ENCODE data around the gene TAS2R30. TPM values are rescaled to one million over a fixed set of nuclear protein-coding genes. Genes with fewer than 3 reads are reported as not detected.

The TAS2R30 gene, protein sequence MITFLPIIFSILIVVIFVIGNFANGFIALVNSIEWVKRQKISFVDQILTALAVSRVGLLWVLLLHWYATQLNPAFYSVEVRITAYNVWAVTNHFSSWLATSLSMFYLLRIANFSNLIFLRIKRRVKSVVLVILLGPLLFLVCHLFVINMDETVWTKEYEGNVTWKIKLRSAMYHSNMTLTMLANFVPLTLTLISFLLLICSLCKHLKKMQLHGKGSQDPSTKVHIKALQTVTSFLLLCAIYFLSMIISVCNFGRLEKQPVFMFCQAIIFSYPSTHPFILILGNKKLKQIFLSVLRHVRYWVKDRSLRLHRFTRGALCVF
- polyA plus RNA-seq (ENCODE audit: insufficient read depth in 1 of 5, insufficient read length in 5 of 5, low replicate concordance in 1 of 5) = under 1 TPM; 0.22 to 0.51 (median 0.23) TPM
- long read RNA-seq, donor 1 = 0 reads
- long read RNA-seq, donor 2 = 0 reads
- long read RNA-seq, donor 3 = 0 reads
- long read RNA-seq, donor 4 = 0 reads
- long read RNA-seq, donor 5 = 0 reads
- long read RNA-seq, donor 6 = 0 reads
- long read RNA-seq, donor 7 = 0 reads
- long read RNA-seq, donor 8 = 0 reads

DNA sequence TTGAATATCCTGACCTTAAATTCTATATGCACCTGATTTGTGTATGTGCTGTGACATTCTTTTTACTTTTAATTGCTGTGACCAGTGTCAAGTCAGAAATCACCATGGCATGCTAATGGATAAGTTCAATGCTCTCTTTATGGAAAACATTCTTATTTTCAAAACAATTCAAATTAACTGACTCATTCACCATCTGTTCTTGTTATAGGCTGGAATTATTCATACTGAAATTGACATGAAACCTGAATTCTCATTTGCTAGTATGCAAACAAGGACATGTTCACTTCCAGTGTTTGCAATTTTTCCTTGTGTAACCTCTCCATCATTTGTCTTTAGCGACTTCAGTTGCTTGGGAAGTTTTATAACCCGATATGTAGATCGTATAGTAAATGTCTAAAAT, at the start of gene TAS2R30:
Gene TAS2R30 (minus strand): TSS at position 340 of the 400 bp plus-strand sequence. CDS start 400 bp downstream, outside the sequence.
- DNase-seq = no peak

DNA sequence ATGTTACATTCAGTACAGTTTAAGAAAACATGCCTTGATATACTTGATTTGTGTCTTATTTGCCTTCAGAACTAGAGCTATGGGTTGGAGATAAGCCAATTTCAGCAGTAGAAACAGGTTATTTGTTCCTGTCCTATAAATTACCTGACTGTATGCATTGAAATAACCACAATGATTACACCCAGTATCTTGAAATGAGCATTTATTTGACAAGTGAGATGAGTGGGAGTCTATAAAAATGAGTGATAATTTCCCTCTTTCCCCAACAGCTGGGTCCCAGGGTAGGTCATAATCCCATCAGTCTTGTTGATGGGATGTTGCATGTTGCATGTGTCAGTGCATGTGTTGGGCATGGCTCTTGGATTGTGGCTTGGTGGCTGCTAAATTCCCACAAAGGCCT, 48.6 kb upstream of the TAS2R30 start:
- DNase-seq = no peak

DNA sequence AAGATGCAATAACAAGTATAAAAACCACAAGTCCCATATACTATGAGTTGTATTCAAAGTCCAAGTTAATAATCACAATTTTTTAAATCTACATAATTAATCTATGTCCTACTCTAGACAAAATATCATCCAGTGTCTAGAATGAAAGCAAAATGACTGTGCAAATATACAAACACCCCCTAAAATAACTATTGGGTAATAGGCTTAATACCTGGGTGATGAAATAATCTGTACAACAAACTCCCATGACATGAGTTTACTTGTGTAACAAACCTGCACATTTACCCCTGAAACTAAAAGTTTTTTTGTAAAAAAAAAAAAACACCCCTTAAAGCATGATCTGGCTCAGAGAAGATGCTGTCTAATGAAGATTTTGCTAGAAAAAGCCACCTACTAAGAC, 48.1 kb upstream of the TAS2R30 start:
- DNase-seq = no peak

DNA sequence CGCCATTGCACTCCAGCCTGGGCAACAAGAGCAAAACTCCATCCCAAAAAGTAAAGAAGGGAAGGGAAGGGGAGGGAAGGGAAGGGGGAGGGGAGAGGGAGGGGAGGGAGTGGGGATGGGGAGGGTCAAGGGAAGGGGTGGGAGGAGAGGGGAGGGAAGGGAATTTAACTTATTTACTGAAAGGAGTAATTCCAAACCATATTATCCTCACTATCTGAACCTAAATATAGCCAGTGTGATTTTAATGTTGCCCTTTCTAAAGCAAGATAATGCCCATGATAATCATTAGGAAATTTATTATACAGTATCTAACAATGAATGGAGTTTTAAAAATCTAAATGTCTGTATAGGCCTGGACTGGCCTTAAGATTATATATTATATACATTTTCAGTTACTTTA, 43.8 kb upstream of the TAS2R30 start:
- no peak for DNase-seq

DNA sequence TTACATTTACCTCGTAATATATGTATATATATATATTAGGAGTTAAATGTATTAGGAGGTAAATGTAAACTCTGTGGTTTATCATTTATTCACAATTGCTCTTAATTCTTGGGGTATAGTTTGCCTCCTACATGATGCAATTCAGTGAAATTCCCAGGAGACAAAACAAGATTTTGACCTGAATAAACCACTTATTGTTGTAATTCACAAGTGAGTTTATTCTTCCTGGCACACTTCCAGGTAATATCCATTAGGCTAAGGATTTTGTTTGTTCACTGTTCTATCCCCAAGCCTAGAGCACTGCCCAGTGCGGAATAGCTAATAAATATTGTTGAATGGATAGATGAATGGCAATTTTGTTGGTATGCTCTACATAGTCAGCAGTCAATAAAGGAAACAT, 39.6 kb upstream of the TAS2R30 start:
- DNase-seq = no peak

DNA sequence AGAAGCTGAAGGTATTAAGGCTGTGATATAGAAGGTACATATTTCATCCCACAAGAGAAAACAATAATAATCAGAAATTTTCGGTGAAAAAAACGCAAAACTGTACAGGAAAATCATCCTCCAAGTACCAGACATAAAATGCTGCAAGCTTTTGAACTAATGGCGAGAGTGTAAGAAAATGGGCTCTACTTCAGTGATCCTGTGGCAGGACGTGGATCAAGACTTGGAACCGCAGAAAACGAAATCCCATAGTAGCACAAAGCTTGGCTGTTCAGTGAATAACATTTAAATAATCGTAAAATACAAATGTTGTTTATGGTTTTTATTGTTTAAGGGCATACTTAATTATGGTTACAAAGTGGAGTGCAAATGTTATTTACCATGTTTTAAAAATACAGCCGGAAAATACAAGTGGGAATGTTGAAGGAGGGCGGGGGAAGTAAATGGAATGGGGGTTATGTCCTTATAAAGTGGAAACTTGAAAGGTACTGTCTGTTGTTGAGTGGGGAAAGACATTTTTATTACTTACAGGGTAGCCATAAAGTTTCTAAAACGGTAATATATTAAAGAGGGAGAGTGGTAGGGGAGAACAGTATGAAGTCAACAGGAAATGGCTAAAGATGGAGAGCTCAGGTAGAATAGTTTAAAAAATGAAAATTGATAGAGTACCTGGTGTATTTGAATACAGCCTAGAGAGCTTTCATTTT, 37.7 kb upstream of the TAS2R30 start:
- DNase-seq = peak; percentile 18 to 42

DNA sequence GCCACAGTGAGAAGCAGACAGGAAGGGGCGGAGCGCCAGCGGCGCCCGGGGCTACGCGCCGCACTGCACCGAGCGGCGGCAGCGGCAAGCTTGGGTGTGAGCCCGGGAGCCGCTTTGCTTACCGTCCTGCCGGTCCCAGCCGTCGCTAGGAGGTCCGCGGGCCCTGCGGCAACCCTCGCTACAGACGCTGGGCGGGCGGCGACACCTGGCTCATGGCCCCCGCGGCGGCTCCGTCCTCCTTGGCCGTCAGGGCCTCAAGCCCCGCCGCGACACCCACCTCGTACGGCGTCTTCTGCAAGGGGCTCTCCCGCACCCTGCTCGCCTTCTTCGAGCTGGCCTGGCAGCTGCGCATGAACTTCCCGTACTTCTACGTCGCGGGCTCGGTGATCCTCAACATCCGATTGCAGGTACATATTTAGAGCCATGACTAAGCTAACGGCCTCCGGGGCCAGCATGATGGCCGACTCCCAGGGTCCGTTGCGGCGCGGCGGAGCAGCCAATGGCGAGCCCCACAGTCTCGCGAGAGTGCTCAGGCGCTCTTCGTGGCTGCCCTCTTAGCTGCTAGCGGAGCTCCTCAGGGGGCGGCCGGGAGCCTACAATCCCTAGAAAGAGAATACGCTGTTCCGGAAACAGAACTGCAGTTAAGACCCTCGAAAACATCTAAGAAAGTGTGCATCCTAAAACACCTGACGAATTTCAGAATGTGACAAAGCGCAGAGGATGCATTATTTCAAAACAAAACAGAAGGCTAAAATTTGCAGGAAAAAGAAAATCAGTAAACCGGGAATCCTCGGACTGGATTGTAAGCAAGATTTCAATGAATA, 36.9 kb upstream of the TAS2R30 start, which contains the start of gene SMIM10L1:
Gene SMIM10L1 (plus strand): TSS at position 50 of the 824 bp plus-strand sequence. CDS start 163 bp downstream, at position 213.
- DNase-seq = peak; percentile 93

DNA sequence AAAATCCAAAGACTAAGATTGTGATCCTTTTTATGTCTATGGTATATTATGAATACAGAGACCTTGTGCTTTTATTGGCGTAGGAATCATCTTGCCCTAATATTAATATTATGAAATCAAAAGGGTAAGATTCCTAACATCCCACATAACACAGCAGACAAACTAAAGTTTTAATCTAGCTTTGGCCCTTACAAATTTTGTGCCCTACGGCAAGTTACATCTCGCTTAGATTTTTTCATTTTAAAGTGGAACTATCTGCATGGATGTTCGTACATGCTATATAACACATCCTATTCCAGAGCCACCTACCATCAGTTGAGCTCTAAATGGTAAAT, 36.3 kb upstream of the TAS2R30 start:
- DNase-seq = no peak

DNA sequence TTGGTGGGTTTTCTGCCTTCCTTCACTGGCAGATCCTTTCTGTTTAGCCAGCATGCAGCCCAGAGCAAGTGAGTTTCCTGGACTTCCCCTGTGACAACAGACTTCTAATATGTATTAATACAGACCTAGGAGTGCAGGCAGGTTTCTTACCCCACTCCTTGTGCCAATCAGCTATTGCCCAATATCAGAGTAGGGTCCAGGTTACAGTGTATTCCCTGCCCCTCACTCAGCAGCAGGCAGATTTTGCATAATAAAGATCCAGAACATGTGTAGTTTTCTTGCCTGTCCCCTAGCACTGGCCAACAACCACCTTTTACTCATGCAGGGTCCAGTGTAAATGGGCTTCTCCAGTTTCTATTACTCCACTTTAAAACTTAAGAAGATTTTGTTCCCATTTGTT, 31.9 kb upstream of the TAS2R30 start:
- DNase-seq = no peak

DNA sequence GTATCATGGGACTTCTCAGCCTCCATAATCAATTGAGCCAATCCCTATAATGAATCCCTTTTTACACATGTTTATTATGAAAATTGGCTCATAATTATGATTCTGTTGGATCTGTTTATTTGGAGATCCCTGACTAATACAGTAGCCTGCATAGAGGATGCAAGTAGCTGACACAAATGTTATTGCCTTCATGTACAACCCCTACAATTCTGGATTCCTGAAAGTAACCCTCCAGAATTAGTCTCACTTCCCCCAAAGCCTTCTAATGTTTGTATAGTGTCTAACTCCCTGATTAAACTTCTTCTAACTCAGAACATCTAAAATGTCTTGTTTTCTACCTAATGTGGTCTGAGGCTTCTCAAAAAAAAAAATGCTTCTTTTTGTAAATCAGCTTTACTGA, 29.9 kb upstream of the TAS2R30 start:
- DNase-seq = no peak

DNA sequence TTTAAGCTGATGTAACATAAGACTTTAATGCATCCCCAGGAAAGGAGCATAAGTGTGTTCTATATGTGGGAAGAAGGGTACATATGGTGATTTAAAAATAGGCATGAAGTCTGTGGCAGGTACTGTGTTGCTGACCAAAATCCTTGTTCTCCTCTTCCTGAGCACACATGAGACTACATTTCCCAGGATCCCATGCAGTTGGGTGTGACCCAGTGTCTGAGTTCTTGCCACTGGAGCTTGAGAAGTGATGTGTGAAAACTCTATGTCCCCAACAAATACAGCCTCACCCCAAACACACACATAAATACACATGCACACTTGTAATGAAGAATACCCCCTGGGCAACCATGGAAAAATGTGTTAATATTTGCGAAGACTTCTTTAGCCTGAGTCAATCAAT, 28.1 kb upstream of the TAS2R30 start:
- no peak for DNase-seq

DNA sequence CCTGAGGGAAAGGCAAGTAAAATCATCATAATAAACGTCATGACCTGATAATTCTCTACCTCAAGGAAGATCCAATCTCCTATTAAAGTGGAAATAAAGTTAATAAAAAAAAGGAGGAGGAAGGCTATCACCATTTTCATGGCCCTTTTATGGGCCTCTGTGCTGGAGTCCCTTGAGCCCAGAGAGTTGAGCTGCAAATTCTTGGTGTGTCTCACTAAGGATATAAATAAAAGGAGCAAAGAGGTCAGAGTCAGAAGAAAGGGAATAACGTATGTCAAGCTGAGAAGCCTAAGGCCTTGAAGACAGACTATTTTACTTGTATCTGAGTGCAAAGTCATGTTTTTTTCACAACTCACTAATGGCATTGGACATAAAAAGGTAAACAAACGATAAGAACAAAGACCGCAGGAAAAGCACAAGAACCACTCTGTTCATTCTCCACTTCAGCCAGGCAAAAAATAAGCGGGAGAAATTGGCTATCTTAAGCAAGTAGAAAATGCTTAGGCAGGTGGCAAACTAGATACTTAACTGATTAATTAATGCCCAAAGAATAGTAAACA, 24.5 kb upstream of the TAS2R30 start:
- no peak for DNase-seq

DNA sequence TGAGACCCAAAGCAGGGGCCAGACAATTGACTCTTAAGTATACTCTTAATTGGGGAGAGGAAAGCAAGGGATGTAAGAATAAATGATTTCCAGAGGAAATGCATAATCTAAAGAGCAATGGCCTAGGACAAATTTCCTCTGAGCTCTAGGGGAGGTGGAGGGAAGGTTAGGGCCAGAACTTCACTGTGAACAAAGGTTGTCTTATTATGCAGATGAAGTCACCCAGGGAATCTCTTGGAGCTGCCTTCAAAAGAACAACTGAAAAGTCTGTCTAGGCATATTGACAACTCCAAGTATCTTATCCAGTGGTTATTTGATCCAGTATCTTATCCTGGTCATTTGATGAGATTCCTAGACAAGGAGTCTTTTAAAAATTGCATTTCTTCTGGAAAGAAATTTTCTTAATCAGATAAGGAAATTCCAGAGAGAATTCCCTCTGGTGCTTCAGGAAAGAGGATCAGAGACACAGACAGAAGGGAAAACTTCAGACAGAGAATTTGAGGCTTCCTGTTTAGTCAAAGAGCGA, 20.0 kb upstream of the TAS2R30 start:
- DNase-seq = no peak

DNA sequence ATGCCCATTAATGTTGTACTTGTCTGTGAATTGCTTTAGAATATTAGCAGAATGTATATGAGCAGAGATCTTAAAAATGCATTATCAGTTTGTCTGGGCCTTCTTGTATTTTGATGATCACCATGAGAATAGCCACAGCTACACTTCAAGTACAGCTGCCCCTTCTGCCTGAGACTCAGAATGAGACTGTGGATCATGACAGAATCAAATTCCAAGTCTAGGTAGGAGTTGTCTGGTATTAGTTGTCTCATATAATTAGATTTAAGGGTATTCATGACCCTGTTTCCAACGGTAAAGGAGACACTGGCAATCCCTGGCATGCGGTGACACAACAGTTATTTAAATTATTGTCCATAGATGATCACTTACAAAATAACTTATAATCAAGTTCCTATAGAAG, 18.3 kb upstream of the TAS2R30 start:
- DNase-seq = no peak

DNA sequence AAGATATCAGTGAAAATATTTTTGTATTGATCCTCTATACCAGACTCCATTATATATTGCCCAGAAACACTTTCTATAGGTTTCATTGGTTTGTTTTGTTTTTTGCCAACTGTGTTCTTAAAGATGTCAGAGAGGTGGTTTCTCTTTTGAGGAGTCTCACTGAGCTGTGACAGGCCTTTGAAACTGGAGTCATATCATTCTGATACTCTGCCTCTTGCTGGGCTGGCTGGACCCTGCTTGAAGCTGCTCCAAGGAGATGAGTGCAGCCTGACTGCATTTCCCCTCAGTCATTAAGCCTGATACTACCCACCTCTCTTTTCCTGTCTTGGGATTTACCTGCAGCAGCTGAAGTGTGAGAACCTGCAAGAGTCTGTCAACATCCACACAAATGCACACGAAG, 16.4 kb upstream of the TAS2R30 start:
- DNase-seq = no peak

DNA sequence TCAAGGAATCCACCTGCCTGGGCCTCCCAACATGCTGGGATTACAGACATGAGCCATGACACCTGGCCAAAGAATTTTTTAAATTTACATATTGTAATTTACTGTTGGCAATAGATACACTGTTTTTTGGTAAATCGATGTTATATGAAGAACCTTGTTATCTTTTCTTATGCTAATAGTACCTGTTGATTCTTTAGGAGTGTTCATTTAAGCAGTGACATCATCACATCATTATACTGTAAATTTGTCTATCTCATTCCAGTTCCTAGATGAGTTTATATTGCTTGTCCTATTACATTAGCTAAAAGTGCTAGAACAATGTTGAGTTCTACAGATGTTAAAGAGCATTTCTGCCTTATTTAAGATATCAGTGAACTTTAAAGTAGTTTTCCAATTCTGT, 13.0 kb upstream of the TAS2R30 start:
- DNase-seq = no peak

DNA sequence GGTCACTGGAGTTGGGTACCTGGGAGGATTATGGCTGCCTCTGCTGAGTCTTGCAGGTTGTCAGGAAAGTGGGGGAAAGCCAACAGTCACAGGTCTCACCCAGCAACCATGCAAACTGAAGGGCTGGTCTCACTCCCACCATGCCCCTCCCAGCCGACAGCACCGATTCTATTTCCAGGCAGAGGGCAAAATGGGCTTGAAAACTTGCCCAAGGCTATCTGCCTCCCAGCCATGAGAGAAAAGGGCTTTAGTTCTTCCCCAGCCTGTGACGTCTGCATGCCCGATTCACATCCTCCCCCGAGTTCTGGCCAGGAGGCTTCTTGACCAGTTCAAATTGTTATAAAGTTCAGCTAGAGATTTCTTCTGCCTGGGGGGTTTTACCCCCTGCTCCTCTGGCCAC, 9.9 kb upstream of the TAS2R30 start:
- no peak for DNase-seq

DNA sequence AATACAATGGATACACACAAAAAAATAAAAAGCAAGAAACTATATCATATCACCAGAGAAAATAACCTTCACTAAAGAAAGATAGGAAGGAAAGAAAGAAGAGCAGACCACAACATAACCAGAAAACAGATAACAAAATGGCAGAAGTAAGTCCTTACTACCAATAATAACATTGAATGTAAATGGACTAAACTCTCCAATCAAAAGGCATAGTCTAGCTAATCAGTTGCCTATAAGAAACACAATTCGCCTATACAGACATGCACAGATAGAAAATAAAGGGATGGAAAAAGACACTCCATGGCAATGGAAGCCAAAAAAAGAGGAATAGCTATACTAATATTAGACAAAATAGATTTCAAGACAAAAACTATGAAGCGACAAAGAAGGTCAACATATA, 8.9 kb upstream of the TAS2R30 start:
- DNase-seq = no peak

DNA sequence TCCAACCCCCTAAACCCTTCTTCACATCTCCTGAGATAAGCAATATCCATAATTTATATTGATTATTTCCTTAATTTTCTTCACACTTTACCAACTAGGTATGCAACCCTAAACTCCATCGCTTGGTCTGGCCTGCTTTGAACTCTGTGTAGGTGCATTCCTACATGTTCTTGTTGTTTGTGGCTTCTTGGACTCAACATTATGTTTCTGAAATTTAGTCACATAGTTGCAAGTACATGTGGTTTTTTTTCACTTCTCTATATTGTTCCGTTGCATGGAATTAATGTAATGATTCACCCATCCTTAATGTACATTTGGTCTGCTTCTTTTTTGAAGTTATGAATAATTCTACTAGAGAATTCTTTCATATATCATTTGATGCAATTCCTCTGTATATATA, 1.6 kb upstream of the TAS2R30 start:
- no peak for DNase-seq

DNA sequence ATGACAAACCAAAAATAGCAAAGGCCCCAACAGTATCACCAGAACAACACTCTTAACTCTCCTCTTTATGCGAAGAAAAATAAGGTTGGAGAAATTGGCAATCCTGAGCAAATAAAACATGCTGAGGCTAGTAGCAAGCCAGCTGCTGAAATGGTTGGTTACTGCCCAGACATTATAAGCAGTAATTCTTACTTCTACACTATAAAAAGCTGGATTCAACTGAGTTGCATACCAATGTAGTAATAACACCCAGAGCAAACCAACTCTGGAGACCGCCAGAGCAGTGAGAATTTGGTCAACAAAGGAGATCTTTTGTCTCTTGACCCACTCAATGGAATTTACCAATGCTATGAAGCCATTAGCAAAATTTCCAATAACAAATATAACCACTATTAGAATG, 628 bp downstream of the TAS2R30 start:
- DNase-seq = no peak

DNA sequence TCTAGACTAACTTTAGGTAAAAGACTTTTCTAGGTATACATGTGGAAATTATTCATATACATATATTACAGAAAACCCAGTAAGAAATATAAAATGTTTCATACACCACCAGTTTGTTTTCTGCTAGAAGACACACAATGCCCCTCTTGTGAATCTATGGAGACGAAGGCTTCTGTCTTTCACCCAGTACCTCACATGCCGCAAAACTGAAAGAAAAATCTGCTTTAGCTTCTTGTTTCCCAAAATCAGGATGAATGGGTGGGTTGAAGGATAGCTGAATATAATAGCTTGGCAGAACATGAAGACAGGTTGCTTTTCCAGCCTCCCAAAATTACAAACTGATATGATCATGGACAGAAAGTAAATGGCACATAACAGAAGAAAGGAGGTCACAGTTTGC, 1.3 kb downstream of the TAS2R30 start:
- no peak for DNase-seq

DNA sequence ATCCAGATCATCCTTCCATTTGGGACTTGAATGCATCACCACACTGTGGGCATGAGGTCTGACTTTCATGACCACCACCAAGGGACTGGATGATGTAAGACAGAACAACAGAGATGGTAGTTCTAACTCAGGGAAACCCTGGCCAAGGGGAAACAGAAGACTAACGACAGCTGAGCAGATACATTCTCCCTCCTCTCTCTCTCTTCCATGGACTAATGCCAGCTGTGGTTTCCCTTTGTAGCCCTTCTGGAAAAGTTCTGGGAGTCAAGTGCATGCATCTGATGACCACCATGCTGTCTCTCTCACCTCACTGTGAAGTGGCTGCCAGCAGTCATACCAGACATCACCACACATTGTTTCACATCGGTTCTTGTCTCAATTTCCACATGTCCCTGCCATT, 3.4 kb downstream of the TAS2R30 start:
- no peak for DNase-seq

Measured in right lung (tissue), 10 donors.